SU-DHL-6 (cell line): ENCODE results near the gene HAUS5.

Experiments
- H2AFZ ChIP-seq: fragments of 200-600 bp; sonication (generic); 2 replicates; pipeline ENCODE4 v1.6.1; 2014; ENCODE audit warnings: low read depth, mild to moderate bottlenecking, moderate library complexity, mixed read lengths, antibody characterized with exemption, low read length; ENCODE audit not compliant: severe bottlenecking
- H3F3A ChIP-seq: fragments of 200-600 bp; shearing (Covaris generic); 2 replicates; pipeline ENCODE4 v1.6.0; 2016; ENCODE audit warnings: antibody characterized with exemption, mild to moderate bottlenecking; ENCODE audit not compliant: insufficient read depth
- H3K27ac ChIP-seq: fragments of 200-600 bp; sonication (generic); 2 replicates; pipeline ENCODE4 v1.5.1; 2016; ENCODE audit warnings: low read depth, mild to moderate bottlenecking, low read length, moderate library complexity, mixed read lengths
- H3K27me3 ChIP-seq: fragments of 200-600 bp; sonication (generic), shearing (Covaris generic); 2 replicates; pipeline ENCODE4 v1.6.0; 2014; ENCODE audit warnings: mild to moderate bottlenecking, low read length
- H3K36me3 ChIP-seq: fragments of 200-600 bp; sonication (generic); 2 replicates; pipeline ENCODE4 v1.6.1; 2014; ENCODE audit warnings: mild to moderate bottlenecking, low read length, mixed read lengths
- H3K4me2 ChIP-seq: fragments of 300-600, 200-600 bp; shearing (Covaris generic), sonication (generic); 2 replicates; pipeline ENCODE4 v1.6.0; 2014; ENCODE audit warnings: low read length, low read depth, mild to moderate bottlenecking; ENCODE audit not compliant: poor library complexity, severe bottlenecking
- H3K4me3 ChIP-seq: fragments of 200-600 bp; sonication (generic); 2 replicates; pipeline ENCODE4 v1.5.1; 2014; ENCODE audit warnings: antibody characterized with exemption, low read length, mild to moderate bottlenecking, mixed read lengths; ENCODE audit not compliant: insufficient read depth, poor library complexity, severe bottlenecking
- H3K79me2 ChIP-seq: fragments of 200-600 bp; sonication (generic); 2 replicates; pipeline ENCODE4 v1.6.1; 2014; ENCODE audit warnings: mild to moderate bottlenecking, low read length, moderate library complexity; ENCODE audit not compliant: insufficient read depth
- H3K9ac ChIP-seq: fragments of 200-600 bp; sonication (generic); 2 replicates; pipeline ENCODE4 v1.7.0; 2014; ENCODE audit warnings: mild to moderate bottlenecking, low read length
- H3K9me2 ChIP-seq: fragments of 200-600 bp; sonication (generic); replicated peaks from 2 replicates; pipeline ENCODE4 v1.6.1; 2014; ENCODE audit warnings: low read length; ENCODE audit not compliant: insufficient read depth
- H3K9me3 ChIP-seq: fragments of 200-600 bp; sonication (generic); 2 replicates; pipeline ENCODE4 v1.6.1; 2014; ENCODE audit warnings: low read length, mixed read lengths; ENCODE audit not compliant: insufficient read depth
- H4K20me1 ChIP-seq: fragments of 200-600 bp; sonication (generic); 2 replicates; pipeline ENCODE4 v1.6.1; 2014; ENCODE audit warnings: low read depth, mild to moderate bottlenecking, antibody characterized with exemption, low read length, moderate library complexity, mixed read lengths
- CTCF ChIP-seq: fragments of 200-600 bp; sonication (generic); IDR thresholded peaks from one replicate; pipeline ENCODE4 v1.5.1; 2017; ENCODE audit warnings: antibody characterized with exemption, mild to moderate bottlenecking, low read length, moderate library complexity; ENCODE audit not compliant: insufficient read depth, poor library complexity, severe bottlenecking
- EZH2phosphoT487 ChIP-seq: fragments of 200-600 bp; sonication (generic), shearing (Covaris generic); conservative IDR thresholded peaks from 2 replicates; pipeline ENCODE4 v1.6.1; 2018; ENCODE audit warnings: mild to moderate bottlenecking, antibody characterized with exemption, low read length, moderate library complexity, mixed read lengths

Gene HAUS5

GRCh38 chr19:35582760-35583159, 29.8 kb upstream of the HAUS5 start:
- no peaks in the 10 kb centered on the region for H4K20me1 ChIP-seq
- no peak overlapping the region for H3K4me2 ChIP-seq
- TF ChIP-seq CTCF (no peak), EZH2phosphoT487 (no peak)

GRCh38 chr19:35585848-35586247, 26.7 kb upstream of the HAUS5 start, which contains the start of gene PMIS2:
TSS of gene PMIS2 (plus strand) at chr19:35586173. CDS start at chr19:35586260, 87 bp downstream.
- H3K4me3 ChIP-seq, result no peak within 1 kb of the TSS
- H2AFZ ChIP-seq, result no peak within 1 kb of the TSS
- H3K79me2 ChIP-seq, result no peaks in the 10 kb centered on the region
- H3K4me2 ChIP-seq, result no peak within 1 kb of the TSS
- H3K9ac ChIP-seq, result no peak within 1 kb of the TSS
- no peak within 1 kb of the TSS for H3K27ac ChIP-seq
- H3K36me3 ChIP-seq, result no peaks in the 10 kb centered on the region
- no peak for TF ChIP-seq CTCF
- no peak for TF ChIP-seq EZH2phosphoT487
- H3K9me3 ChIP-seq, result no peaks in the 10 kb centered on the region
- no peaks in the 10 kb centered on the region for H4K20me1 ChIP-seq
- H3F3A ChIP-seq, result no peaks in the 10 kb centered on the region
- H3K27me3 ChIP-seq, result no peaks in the 10 kb centered on the region
- no peaks in the 10 kb centered on the region for H3K9me2 ChIP-seq

More at GRCh38 chr19:35582760-35583159, 29.8 kb upstream of the HAUS5 start:
- Histone ChIP-seq H3K9me3 (peaks cover 4% of the 10 kb centered on the region; the same call in 1 of the 2 replicates), H3K27ac (no peak overlapping the region), H3K9ac (no peak overlapping the region), H3K4me3 (no peak overlapping the region), H3K9me2 (no peaks in the 10 kb centered on the region), H2AFZ (no peak overlapping the region), H3F3A (no peaks in the 10 kb centered on the region), H3K36me3 (no peaks in the 10 kb centered on the region), H3K27me3 (no peaks in the 10 kb centered on the region), H3K79me2 (no peaks in the 10 kb centered on the region)

GRCh38 chr19:35587321-35587720, 25.2 kb upstream of the HAUS5 start:
- H3K4me3 ChIP-seq, result no peak overlapping the region
- H3F3A ChIP-seq, result no peaks in the 10 kb centered on the region
- H3K79me2 ChIP-seq, result no peaks in the 10 kb centered on the region
- no peaks in the 10 kb centered on the region for H3K27me3 ChIP-seq
- H3K9me3 ChIP-seq, result no peaks in the 10 kb centered on the region
- H3K9me2 ChIP-seq, result no peaks in the 10 kb centered on the region
- H2AFZ ChIP-seq, result no peak overlapping the region
- no peaks in the 10 kb centered on the region for H4K20me1 ChIP-seq
- H3K9ac ChIP-seq, result no peak overlapping the region
- no peak for TF ChIP-seq EZH2phosphoT487
- no peak for TF ChIP-seq CTCF
- no peaks in the 10 kb centered on the region for H3K36me3 ChIP-seq
- no peak overlapping the region for H3K27ac ChIP-seq
- no peak overlapping the region for H3K4me2 ChIP-seq
